CD1c-positive myeloid dendritic cell (primary cell): ENCODE measurements around the gene FCER2.
A peak's percentile ranks its signal among the peaks of the same experiment; 100 is the strongest.
"Not testable (repeated sequence)": the region's sequence is repeated elsewhere in the genome, so short reads cannot be mapped to it uniquely, and the experiment has no call there.

Source experiments
- DNase-seq: peaks from one replicate; pipeline ENCODE4 v3.0.0-alpha.2; 2016; ENCODE audit errors: extremely low spot score

Gene FCER2

DNA sequence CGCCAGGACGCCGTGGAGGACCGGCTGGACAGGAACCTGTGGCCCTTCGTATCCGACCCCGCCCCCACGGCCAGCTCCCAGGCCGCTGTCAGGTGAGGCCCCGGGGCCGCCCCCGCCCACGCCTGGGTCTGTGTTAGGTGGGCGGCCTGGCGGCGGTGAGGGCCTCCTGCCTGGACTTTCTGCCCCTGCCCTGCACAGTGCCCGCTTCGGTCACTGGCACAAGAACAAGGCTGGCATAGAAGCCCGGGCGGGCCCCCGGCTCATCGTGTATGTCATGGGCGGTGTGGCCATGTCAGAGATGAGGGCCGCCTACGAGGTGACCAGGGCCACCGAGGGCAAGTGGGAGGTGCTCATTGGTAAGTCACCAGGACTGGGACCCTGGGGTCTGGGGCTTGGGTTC is 54.8 kb downstream of the FCER2 start:
- DNase-seq = no peak

DNA sequence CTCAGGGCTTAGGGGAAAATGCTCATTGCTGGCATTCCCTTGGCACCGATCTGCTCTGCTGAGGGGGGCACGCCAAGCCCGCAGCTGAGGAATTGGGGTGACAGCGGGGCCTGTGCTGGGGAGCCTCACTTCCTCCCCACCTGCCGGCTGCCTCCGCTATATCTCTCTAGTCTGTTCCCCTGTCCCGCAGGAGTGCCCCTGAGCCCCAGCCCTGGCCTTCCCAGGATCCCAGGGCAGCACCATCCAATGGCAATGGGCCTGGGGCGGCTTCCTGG is 55.6 kb downstream of the FCER2 start:
- DNase-seq = no peak

DNA sequence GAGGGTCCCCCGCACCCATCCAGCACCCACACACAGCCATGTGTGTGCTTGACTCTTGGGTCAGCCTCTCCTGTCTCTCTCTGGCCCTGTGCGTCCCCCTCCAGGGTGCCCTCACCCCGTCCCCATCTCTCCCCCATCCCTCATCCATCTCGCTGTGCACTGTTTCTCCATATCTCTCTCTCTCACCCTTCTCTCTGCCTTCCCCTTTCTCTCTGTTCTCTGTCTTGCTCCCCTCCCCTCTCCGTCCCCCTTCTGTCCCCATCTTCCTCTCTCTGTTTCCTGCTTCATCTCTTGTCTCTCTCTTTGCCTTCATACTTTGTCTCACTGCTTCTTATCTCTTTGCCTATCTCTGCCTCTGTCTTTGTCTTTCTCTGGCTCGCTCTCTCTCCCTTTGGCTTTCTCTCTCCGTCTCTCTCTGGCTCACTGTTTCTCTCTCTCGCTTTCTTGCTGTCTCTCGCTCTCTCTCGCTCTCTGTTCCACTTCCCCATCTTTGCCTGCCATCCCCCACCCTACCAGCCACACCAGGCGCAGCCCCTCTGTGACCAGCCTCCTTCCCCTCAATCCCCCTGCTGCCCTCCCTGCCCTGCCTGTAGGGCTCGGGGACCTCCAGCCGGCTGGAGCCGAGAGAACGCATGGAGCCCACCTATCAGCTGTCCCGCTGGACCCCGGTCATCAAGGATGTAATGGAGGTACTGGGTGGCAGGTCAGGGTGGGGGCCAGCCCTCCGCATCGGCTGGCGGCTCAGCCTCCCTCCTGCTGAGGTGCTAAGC is 56.1 kb downstream of the FCER2 start:
- no peak for DNase-seq

DNA sequence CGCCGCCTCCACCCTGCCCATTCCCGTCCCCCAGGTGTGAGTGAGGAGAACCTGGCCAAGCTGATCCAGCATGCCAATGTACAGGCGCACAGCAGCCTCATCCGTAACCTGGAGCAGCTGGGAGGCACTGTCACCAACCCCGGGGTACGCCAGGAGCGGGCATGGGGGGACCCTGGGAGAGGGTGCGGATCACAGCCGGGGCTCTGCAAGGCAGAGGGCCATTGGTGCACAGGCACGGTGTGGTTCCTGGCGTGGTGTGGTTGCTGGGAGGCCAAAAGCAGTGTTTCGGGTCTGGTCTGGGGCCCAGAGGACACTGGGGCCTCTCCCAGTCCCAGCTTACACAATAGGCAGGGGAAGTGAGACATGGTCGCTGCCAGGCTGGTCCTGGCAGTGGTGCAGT is 56.8 kb downstream of the FCER2 start:
- peak; percentile 28 for DNase-seq

DNA sequence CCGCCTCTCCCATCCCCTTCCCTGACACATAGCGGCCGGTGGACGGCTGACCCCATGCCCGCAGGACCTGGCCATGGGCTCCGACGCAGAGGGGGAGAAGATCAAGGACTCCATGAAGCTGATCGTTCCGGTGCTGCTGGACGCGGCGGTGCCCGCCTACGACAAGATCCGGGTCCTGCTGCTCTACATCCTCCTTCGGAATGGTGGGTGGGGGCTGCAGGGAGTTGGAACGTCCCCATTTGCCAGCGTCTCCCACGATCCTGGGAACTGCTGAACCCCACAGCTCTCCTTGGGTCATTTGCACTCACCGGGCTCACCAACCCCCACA is 57.4 kb downstream of the FCER2 start:
- no peak for DNase-seq

- DNase-seq = not testable (repeated sequence)
These were observed 58.0 kb downstream of the FCER2 start for GRCh38 chr19:7643629-7644549.

GRCh38 chr19:7643031-7643415 is 58.9 kb downstream of the FCER2 start:
- DNase-seq = no peak

GRCh38 chr19:7642295-7643030 is 59.5 kb downstream of the FCER2 start:
- DNase-seq = no peak

DNA sequence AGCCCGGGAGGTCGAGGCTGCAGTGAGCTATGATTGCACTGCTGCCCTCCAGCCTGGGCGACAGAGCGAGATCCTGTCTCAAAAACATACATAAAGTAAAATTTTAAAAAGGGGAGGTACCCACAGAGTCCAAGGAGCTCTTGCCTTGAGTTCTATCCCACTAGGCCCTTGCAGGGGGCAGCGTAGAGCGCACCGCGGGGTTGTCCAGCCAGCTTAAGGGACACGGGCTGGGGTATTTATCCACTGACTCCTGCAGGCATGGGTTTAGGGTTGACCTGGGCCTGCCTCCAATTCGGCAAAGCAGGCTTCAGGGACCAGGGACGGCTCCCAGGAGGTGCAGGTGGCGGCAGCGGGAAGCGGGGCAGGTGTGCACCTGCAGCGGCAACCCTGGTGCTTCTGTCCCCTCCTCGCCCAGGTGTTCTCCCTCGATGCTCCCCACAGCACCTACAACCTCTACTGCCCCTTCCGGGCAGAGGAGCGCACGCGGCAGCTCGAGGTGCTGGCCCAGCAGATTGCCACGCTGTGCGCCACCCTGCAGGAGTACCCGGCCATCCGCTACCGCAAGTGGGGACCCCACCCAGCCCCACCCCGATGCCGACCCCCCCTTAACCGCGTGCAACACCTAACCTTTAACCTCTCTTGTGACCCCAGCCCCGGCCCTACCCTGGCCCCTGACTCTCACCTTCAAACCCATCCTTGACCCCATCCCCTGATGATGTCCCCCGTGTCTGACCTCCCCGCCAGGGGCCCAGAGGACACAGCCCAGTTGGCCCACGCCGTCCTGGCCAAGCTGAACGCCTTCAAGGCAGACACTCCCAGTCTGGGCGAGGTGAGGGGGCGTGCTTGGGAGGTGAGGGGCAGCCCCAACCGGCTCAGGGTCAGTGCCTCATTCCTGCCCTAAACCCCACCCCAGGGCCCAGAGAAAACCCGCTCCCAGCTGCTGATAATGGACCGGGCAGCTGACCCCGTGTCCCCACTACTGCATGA is 60.3 kb downstream of the FCER2 start:
- no peak for DNase-seq

DNA sequence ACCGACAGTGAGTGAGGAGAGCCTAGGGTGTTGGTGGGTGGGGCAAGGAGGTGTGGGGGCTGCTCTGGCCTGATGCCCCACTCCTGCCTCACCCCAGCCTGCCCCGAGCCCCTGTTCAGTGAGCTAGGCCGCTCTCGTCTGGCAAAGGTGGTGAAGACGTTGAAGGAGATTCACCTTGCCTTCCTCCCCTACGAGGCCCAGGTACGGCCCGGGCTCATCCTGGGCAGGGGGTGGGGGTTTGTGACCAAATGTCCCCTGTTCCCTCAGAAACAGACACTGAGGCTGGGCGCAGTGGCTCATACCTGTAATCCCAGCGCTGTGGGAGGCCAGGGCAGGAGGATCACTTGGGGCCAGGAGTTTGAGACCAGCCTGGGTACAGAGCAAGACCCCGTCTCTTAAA is 61.1 kb downstream of the FCER2 start:
- DNase-seq = no peak

GRCh38 chr19:7639863-7640348 is 62.0 kb downstream of the FCER2 start:
- no peak for DNase-seq

GRCh38 chr19:7638802-7639465 is 63.0 kb downstream of the FCER2 start:
- DNase-seq = no peak
